ENCODE results near the gene TRIM65.

GRCh38 chr17:75914643-75915267 is 18.0 kb upstream of the TRIM65 start:
- TF ChIP-seq POLR2A (IDR thresholded peaks at IDR 0.05) (no peak), CTCF (IDR thresholded peaks at IDR 0.05) (no peak)
